Measurements from ENCODE around the gene PAIP2. TPM values are rescaled to one million over a fixed set of nuclear protein-coding genes. Genes with fewer than 3 reads are reported as not detected.
A peak's percentile ranks its signal among the peaks of the same experiment; 100 is the strongest.

PAIP2 gene
- total and polyA plus RNA-seq, 4 donors, result 55.6 to 83.1 (median 70.6) TPM

GRCh38 chr5:139364466-139364865 lies 22.8 kb downstream of the PAIP2 start:
- no peak overlapping the region for H3K4me3 ChIP-seq
- H3K4me1 ChIP-seq (ENCODE audit: control insufficient read depth in 5 of 5, insufficient read depth in 5 of 5, low read length in 5 of 5), result peaks cover 0 to 4% (median 0%) of the 10 kb centered on the region in 5 donors
- peaks cover 12 to 40% (median 22%) of the 10 kb centered on the region in 4 donors for H3K36me3 ChIP-seq (ENCODE audit: control insufficient read depth in 4 of 4, insufficient read depth in 4 of 4, low read length in 4 of 4)
- no peaks in the 10 kb centered on the region for H3K9me3 ChIP-seq (ENCODE audit: control insufficient read depth in 4 of 4, insufficient read depth in 3 of 4, low read length in 3 of 4)
- H3K9ac ChIP-seq (ENCODE audit: insufficient read depth in 1 of 2, low read length in 2 of 2), result no peak overlapping the region
- ATAC-seq (ENCODE audit: insufficient read depth, low FRiP score), result no peak
- 82 to 90% methylated on average over 2 of the region's 2 CpGs for WGBS, 2 donors
- H3K27me3 ChIP-seq (ENCODE audit: control insufficient read depth in 3 of 3, insufficient read depth in 3 of 3, low read length in 2 of 3), result no peaks in the 10 kb centered on the region
- H3K27ac ChIP-seq (ENCODE audit: low read depth in 1 of 2, low read length in 1 of 2), result no peak overlapping the region
- DNase-seq, result no peak
- no peak for TF ChIP-seq CTCF (IDR thresholded peaks at IDR 0.05; ENCODE audit: control extremely low read depth, extremely low read depth)

GRCh38 chr5:139368613-139369012 lies 27.0 kb downstream of the PAIP2 start:
- peaks cover 0 to 3% (median 0%) of the 10 kb centered on the region in 5 donors for H3K4me1 ChIP-seq (ENCODE audit: control insufficient read depth in 5 of 5, insufficient read depth in 5 of 5, low read length in 5 of 5)
- ATAC-seq (ENCODE audit: insufficient read depth, low FRiP score) (no peak), DNase-seq (peak in 1 of 3 donors; percentile 19)
- no peaks in the 10 kb centered on the region for H3K27me3 ChIP-seq (ENCODE audit: control insufficient read depth in 3 of 3, insufficient read depth in 3 of 3, low read length in 2 of 3)
- WGBS, 2 donors, result 79 to 83% methylated on average over 2 of the region's 2 CpGs
- H3K9ac ChIP-seq (ENCODE audit: insufficient read depth in 1 of 2, low read length in 2 of 2), result no peak overlapping the region
- H3K36me3 ChIP-seq (ENCODE audit: control insufficient read depth in 4 of 4, insufficient read depth in 4 of 4, low read length in 4 of 4), result peaks cover 21 to 44% (median 30%) of the 10 kb centered on the region in 4 donors
- H3K9me3 ChIP-seq (ENCODE audit: control insufficient read depth in 4 of 4, insufficient read depth in 3 of 4, low read length in 3 of 4), result no peaks in the 10 kb centered on the region
- no peak overlapping the region for H3K27ac ChIP-seq (ENCODE audit: low read depth in 1 of 2, low read length in 1 of 2)
- TF ChIP-seq CTCF (IDR thresholded peaks at IDR 0.05; ENCODE audit: control extremely low read depth, extremely low read depth), result no peak
- H3K4me3 ChIP-seq, result no peak overlapping the region

GRCh38 chr5:139369181-139369580 lies 27.5 kb downstream of the PAIP2 start:
- TF ChIP-seq CTCF (IDR thresholded peaks at IDR 0.05; ENCODE audit: control extremely low read depth, extremely low read depth), result no peak
- peaks cover 0 to 3% (median 0%) of the 10 kb centered on the region in 5 donors for H3K4me1 ChIP-seq (ENCODE audit: control insufficient read depth in 5 of 5, insufficient read depth in 5 of 5, low read length in 5 of 5)
- ATAC-seq (ENCODE audit: insufficient read depth, low FRiP score), result no peak

More at GRCh38 chr5:139369181-139369580, 27.5 kb downstream of the PAIP2 start:
- H3K4me3 ChIP-seq, result no peak overlapping the region
- no peak overlapping the region for H3K9ac ChIP-seq (ENCODE audit: insufficient read depth in 1 of 2, low read length in 2 of 2)
- DNase-seq, result no peak
- H3K9me3 ChIP-seq (ENCODE audit: control insufficient read depth in 4 of 4, insufficient read depth in 3 of 4, low read length in 3 of 4), result no peaks in the 10 kb centered on the region
- H3K36me3 ChIP-seq (ENCODE audit: control insufficient read depth in 4 of 4, insufficient read depth in 4 of 4, low read length in 4 of 4), result peaks cover 17 to 39% (median 28%) of the 10 kb centered on the region in 4 donors
- WGBS, 2 donors, result 94 to 95% methylated on average over 1 of the region's 1 CpG
- no peak overlapping the region for H3K27ac ChIP-seq (ENCODE audit: low read depth in 1 of 2, low read length in 1 of 2)
- H3K27me3 ChIP-seq (ENCODE audit: control insufficient read depth in 3 of 3, insufficient read depth in 3 of 3, low read length in 2 of 3), result no peaks in the 10 kb centered on the region
